Measurements from ENCODE around the gene LYPD3. TPM values are rescaled to one million over a fixed set of nuclear protein-coding genes. Genes with fewer than 3 reads are reported as not detected.

The LYPD3 gene
- total and polyA plus RNA-seq, 2 donors (not counting 3 experiments of a cell fraction or from before 2014, with no cell fraction given): 0.52 TPM; not detected in 1

GRCh38 chr19:43486412-43486811, 21.0 kb upstream of the LYPD3 start:
- ChIA-PET CTCF (interaction anchor here (2.2 kb wide), 1 partner anchor 39 kb away, joined by 7 read pairs; no protein-coding TSS in a partner anchor), POLR2A (no interaction called here)
- Histone ChIP-seq H3K9me1 (replicated peaks; ENCODE audit: control insufficient read depth, extremely low read depth, insufficient read depth, low read length) (no peaks in the 10 kb centered on the region), H3K27ac (ENCODE audit: insufficient read depth, low read depth, low read length) (no peak overlapping the region), H2AFZ (ENCODE audit: low read depth, low read length) (no peak overlapping the region), H4K20me1 (replicated peaks; ENCODE audit: control insufficient read depth, extremely low read depth, insufficient read depth, low read length) (no peaks in the 10 kb centered on the region), H3K4me2 (ENCODE audit: insufficient read depth, low read length) (no peak overlapping the region), H3K27me3 (ENCODE audit: control insufficient read depth in 2 of 2, insufficient read depth in 2 of 2, low read length in 2 of 2) (no peaks in the 10 kb centered on the region), H3K79me2 (ENCODE audit: control insufficient read depth, insufficient read depth, low read length) (no peaks in the 10 kb centered on the region), H3K4me1 (ENCODE audit: control insufficient read depth, extremely low read depth, insufficient read depth, low read length) (no peaks in the 10 kb centered on the region), H3K9me3 (replicated peaks; ENCODE audit: control insufficient read depth, insufficient read depth, low read length) (no peaks in the 10 kb centered on the region), H3K4me3 (replicated peaks in 1 of 3; ENCODE audit: insufficient read depth in 1 of 3, low read depth in 1 of 3, low read length in 3 of 3) (no peak overlapping the region), H3K9ac (replicated peaks; ENCODE audit: extremely low read depth, insufficient read depth, low read length) (no peak overlapping the region), H3K36me3 (ENCODE audit: control insufficient read depth in 2 of 2, extremely low read depth in 1 of 2, insufficient read depth in 2 of 2, low read length in 2 of 2) (peaks cover 0 to 5% of the 10 kb centered on the region in 2 experiments)
- FAIRE-seq (no peak), DNase-seq (ENCODE audit: low read depth, low spot score) (no peak)
- dilution Hi-C loops (cut with MboI; ENCODE audit: extremely low pct_ligation_motif_present, low sequenced_read_pairs): no loop called here
- TF ChIP-seq POLR2AphosphoS5 (IDR thresholded peaks at IDR 0.05; ENCODE audit: insufficient read depth, low read depth, low read length) (no peak), MAX (IDR thresholded peaks at IDR 0.05; ENCODE audit: insufficient read depth, insufficient read length) (no peak), GATA2 (IDR thresholded peaks at IDR 0.05; ENCODE audit: insufficient read depth, insufficient read length, low read depth, low read length) (no peak), CTCF (IDR thresholded peaks at IDR 0.05; ENCODE audit: extremely low read depth in 1 of 2, insufficient read depth in 1 of 2, low read depth in 1 of 2, low read length in 2 of 2) (no peak), EZH2 (IDR thresholded peaks at IDR 0.05; ENCODE audit: borderline replicate concordance, low read depth, low read length, severe bottlenecking) (no peak), MYC (IDR thresholded peaks at IDR 0.05; ENCODE audit: low read depth, low read length) (no peak), POLR2A (IDR thresholded peaks at IDR 0.05; ENCODE audit: low read depth, low read length) (no peak), FOS (IDR thresholded peaks at IDR 0.05; ENCODE audit: borderline replicate concordance, insufficient read depth, low read length) (no peak)
- intact Hi-C loops (cut with micrococcal nuclease): no loop called here
- no TSS peak for BruUV-seq (replicated peaks)

Measured in endothelial cell of umbilical vein (primary cell).